ENCODE data around the gene ARHGEF9.
A peak's percentile ranks its signal among the peaks of the same experiment; 100 is the strongest.

Gene ARHGEF9

DNA sequence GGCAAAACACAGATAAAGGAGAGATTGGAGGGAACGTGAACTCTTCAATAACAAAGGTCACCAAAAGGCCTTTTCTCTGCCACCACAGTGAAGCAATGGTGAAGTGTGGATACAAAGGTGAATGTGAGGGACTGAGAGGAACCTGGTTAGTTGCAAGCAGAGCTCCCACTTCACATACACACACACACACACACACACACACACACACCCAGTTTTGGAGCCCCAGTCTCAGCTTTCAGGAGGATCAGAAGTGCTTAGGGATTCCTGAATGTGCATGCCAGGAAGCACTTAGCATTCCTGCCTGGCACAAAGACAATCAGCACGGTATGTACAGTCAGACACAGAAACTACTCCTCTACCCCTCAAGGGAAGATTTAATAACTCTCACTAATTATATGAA lies 71.5 kb downstream of the ARHGEF9 start:
- no peak overlapping the region for H3K4me3 ChIP-seq (IDR thresholded peaks at IDR 0.05; ENCODE audit: insufficient read depth, low read depth, low read length)
- no peaks in the 10 kb centered on the region for H3K79me2 ChIP-seq (ENCODE audit: insufficient read depth, low read depth)
- H3K27me3 ChIP-seq (ENCODE audit: insufficient read depth, low read depth) = no peaks in the 10 kb centered on the region
- H3K4me1 ChIP-seq (ENCODE audit: low read depth, poor library complexity, severe bottlenecking) = peaks cover 20% of the 10 kb centered on the region
- no peak overlapping the region for H2AFZ ChIP-seq (ENCODE audit: low read depth)
- H4K20me1 ChIP-seq (ENCODE audit: insufficient read depth) = no peaks in the 10 kb centered on the region
- H3K4me2 ChIP-seq = no peak overlapping the region
- H3K9ac ChIP-seq = no peak overlapping the region
- TF ChIP-seq, protein P1, sequence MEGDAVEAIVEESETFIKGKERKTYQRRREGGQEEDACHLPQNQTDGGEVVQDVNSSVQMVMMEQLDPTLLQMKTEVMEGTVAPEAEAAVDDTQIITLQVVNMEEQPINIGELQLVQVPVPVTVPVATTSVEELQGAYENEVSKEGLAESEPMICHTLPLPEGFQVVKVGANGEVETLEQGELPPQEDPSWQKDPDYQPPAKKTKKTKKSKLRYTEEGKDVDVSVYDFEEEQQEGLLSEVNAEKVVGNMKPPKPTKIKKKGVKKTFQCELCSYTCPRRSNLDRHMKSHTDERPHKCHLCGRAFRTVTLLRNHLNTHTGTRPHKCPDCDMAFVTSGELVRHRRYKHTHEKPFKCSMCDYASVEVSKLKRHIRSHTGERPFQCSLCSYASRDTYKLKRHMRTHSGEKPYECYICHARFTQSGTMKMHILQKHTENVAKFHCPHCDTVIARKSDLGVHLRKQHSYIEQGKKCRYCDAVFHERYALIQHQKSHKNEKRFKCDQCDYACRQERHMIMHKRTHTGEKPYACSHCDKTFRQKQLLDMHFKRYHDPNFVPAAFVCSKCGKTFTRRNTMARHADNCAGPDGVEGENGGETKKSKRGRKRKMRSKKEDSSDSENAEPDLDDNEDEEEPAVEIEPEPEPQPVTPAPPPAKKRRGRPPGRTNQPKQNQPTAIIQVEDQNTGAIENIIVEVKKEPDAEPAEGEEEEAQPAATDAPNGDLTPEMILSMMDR (conservative IDR thresholded peaks at IDR 0.05; ENCODE audit: low read depth, low read length) = no peak
- H3K27ac ChIP-seq = no peak overlapping the region
- H3K36me3 ChIP-seq (ENCODE audit: insufficient read depth) = no peaks in the 10 kb centered on the region

DNA sequence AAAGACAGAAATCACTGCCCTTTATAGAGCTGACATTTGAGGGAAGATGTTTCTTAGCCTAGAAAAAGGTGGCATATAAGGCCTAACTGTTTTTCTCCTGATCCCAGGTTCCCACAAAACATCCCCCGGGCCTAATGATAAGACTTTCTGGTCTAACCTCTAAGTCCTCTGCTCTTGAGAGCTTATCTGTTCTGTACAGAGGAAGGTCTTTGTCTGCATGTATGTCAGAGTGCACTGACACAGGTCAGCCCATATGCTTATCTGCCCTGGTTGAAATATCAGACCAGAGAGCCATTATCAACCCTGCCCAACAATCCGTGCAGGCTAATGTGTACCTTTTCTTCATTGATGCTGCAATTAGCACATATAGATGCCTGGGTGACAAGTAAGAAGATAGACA lies 76.2 kb downstream of the ARHGEF9 start:
- Histone ChIP-seq H3K27me3 (ENCODE audit: insufficient read depth, low read depth) (no peaks in the 10 kb centered on the region), H3K4me1 (ENCODE audit: low read depth, poor library complexity, severe bottlenecking) (no peaks in the 10 kb centered on the region), H3K4me3 (IDR thresholded peaks at IDR 0.05; ENCODE audit: insufficient read depth, low read depth, low read length) (no peak overlapping the region), H3K27ac (no peak overlapping the region), H3K36me3 (ENCODE audit: insufficient read depth) (no peaks in the 10 kb centered on the region), H3K79me2 (ENCODE audit: insufficient read depth, low read depth) (no peaks in the 10 kb centered on the region), H2AFZ (ENCODE audit: low read depth) (no peak overlapping the region), H4K20me1 (ENCODE audit: insufficient read depth) (no peaks in the 10 kb centered on the region), H3K9ac (no peak overlapping the region), H3K4me2 (no peak overlapping the region)
- TF ChIP-seq, protein P1 (conservative IDR thresholded peaks at IDR 0.05; ENCODE audit: low read depth, low read length) = no peak

DNA sequence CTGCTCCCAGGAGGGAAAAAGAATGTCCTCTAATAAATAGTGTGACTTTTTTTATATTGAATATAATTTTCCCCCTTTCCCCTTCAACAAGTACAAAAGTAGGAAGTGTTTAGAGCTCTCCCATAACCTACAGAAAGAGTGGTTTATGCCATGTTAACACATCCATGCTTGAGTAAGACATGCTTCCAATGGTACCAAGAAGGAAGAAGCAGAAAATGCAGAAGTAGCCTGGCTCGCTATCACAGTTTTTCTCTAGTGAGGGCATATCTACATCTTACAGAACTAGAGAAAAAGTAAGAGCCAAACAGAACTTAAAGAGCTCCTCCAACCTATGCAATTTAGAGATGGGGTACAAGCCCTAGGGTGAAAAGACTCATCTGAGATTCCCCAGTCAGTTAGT lies 82.5 kb downstream of the ARHGEF9 start:
- no peaks in the 10 kb centered on the region for H3K79me2 ChIP-seq (ENCODE audit: insufficient read depth, low read depth)
- no peaks in the 10 kb centered on the region for H4K20me1 ChIP-seq (ENCODE audit: insufficient read depth)
- H3K4me2 ChIP-seq = no peak overlapping the region
- H3K27me3 ChIP-seq (ENCODE audit: insufficient read depth, low read depth) = no peaks in the 10 kb centered on the region
- H3K36me3 ChIP-seq (ENCODE audit: insufficient read depth) = 0 out of 2 replicates have a peak, but pooled peaks cover 2% of the 10 kb centered on the region
- H2AFZ ChIP-seq (ENCODE audit: low read depth) = no peak overlapping the region
- no peak overlapping the region for H3K4me3 ChIP-seq (IDR thresholded peaks at IDR 0.05; ENCODE audit: insufficient read depth, low read depth, low read length)
- H3K9ac ChIP-seq = no peak overlapping the region
- H3K4me1 ChIP-seq (ENCODE audit: low read depth, poor library complexity, severe bottlenecking) = no peaks in the 10 kb centered on the region
- H3K27ac ChIP-seq = no peak overlapping the region
- TF ChIP-seq, protein P1 (conservative IDR thresholded peaks at IDR 0.05; ENCODE audit: low read depth, low read length) = no peak

DNA sequence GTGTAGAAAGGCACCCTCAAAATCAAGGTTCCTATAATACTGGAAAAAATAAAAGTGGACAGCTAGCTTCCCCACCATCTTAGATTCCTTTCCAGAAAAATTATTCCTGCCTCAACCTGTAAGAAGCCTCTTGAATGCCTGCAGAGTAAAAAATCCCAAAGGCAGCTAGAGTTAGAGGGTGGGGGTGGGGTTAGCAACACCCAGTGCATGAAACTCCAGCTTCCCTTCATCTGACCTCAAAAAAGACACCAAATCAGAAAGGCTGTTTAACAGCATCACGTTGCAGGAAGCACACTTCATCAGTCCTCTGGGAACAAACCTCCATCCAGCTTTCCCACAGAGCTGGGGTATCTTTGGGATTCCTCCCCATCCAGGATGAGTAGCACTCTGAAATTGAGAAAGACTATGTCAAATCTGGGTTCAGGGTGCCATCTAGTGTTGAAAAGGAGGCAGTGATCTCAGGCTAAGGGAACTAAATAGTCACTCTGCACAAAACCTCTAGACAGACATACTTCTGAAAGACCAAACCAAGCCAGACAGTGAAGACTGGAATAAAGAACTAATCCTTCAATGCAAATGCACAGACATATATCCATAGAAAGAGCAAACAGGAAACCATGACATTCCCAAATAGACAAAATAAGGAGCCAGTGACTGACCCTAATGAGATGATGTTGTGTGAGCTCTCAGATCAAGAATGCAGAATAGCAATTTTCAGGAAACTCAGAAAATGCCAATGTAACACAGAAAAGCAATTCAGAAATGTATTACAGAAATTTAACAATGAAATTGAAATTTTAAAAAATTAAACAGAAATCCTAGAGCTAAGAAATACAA lies 97.9 kb downstream of the ARHGEF9 start:
- no peak overlapping the region for H3K4me2 ChIP-seq
- no peak overlapping the region for H3K9ac ChIP-seq
- no peaks in the 10 kb centered on the region for H3K36me3 ChIP-seq (ENCODE audit: insufficient read depth)
- no peaks in the 10 kb centered on the region for H4K20me1 ChIP-seq (ENCODE audit: insufficient read depth)
- H3K4me3 ChIP-seq (IDR thresholded peaks at IDR 0.05; ENCODE audit: insufficient read depth, low read depth, low read length) = no peak overlapping the region
- TF ChIP-seq, protein P1 (conservative IDR thresholded peaks at IDR 0.05; ENCODE audit: low read depth, low read length) = peak; percentile 75
- H3K27me3 ChIP-seq (ENCODE audit: insufficient read depth, low read depth) = no peaks in the 10 kb centered on the region
- peaks cover 6% of the 10 kb centered on the region for H3K4me1 ChIP-seq (ENCODE audit: low read depth, poor library complexity, severe bottlenecking)
- H3K27ac ChIP-seq = no peak overlapping the region
- H3K79me2 ChIP-seq (ENCODE audit: insufficient read depth, low read depth) = no peaks in the 10 kb centered on the region
- no peak overlapping the region for H2AFZ ChIP-seq (ENCODE audit: low read depth)
